GM21737 (cell line): ENCODE measurements around the gene DHRS3.

ENCODE experiments used
- ATAC-seq: cut with Tn5 transposase; IDR thresholded peaks from one replicate; pipeline ENCODE4 v1.9.1; 2021; ENCODE audit warnings: mild to moderate bottlenecking, moderate library complexity; ENCODE audit not compliant: unreplicated experiment

DHRS3 gene

GRCh38 chr1:12599657-12600056 lies 18.4 kb downstream of the DHRS3 start:
- no peak for ATAC-seq

- ATAC-seq = no peak
Measured at GRCh38 chr1:12598974-12599373, 19.0 kb downstream of the DHRS3 start.

GRCh38 chr1:12597792-12598191 lies 20.2 kb downstream of the DHRS3 start:
- ATAC-seq = no peak

GRCh38 chr1:12596007-12596821 lies 21.8 kb downstream of the DHRS3 start:
- no peak for ATAC-seq

GRCh38 chr1:12595757-12596006 lies 22.3 kb downstream of the DHRS3 start:
- ATAC-seq = no peak

GRCh38 chr1:12594966-12595756 lies 22.8 kb downstream of the DHRS3 start:
- no peak for ATAC-seq

- ATAC-seq = no peak
Measured at GRCh38 chr1:12594490-12594889, 23.5 kb downstream of the DHRS3 start.

- ATAC-seq = no peak
Measured at GRCh38 chr1:12593621-12594066, 24.4 kb downstream of the DHRS3 start.

GRCh38 chr1:12592496-12592895 lies 25.5 kb downstream of the DHRS3 start:
- ATAC-seq = no peak

GRCh38 chr1:12591267-12591938 lies 26.6 kb downstream of the DHRS3 start:
- ATAC-seq = no peak

GRCh38 chr1:12588695-12589094 lies 29.3 kb downstream of the DHRS3 start:
- no peak for ATAC-seq

GRCh38 chr1:12587981-12588640 lies 29.9 kb downstream of the DHRS3 start:
- ATAC-seq = no peak

- no peak for ATAC-seq
Measured at GRCh38 chr1:12585951-12586942, 31.8 kb downstream of the DHRS3 start.

- no peak for ATAC-seq
Measured at GRCh38 chr1:12585536-12585935, 32.5 kb downstream of the DHRS3 start.

GRCh38 chr1:12584900-12585525 lies 33.0 kb downstream of the DHRS3 start:
- ATAC-seq = no peak

GRCh38 chr1:12583484-12583883 lies 34.5 kb downstream of the DHRS3 start:
- ATAC-seq = no peak

- no peak for ATAC-seq
Measured at GRCh38 chr1:12582649-12583048, 35.4 kb downstream of the DHRS3 start.

GRCh38 chr1:12581179-12581578 lies 36.8 kb downstream of the DHRS3 start:
- no peak for ATAC-seq

GRCh38 chr1:12580054-12580887 lies 37.7 kb downstream of the DHRS3 start:
- ATAC-seq = no peak
